HL-60 (cell line): ENCODE results near the gene CEP170.
"Not testable (repeated sequence)": the region's sequence is repeated elsewhere in the genome, so short reads cannot be mapped to it uniquely, and the experiment has no call there.

ENCODE experiments used
- POLR2AphosphoS5 ChIP-seq: IDR thresholded peaks from 2 replicates; pipeline ENCODE4 v1.6.1; 2012; ENCODE audit warnings: low read depth
- TF ChIP-seq, protein P1 (sequence below): IDR thresholded peaks from one replicate; pipeline ENCODE4 v1.5.1; 2011; ENCODE audit warnings: low read length, control low read depth, inconsistent platforms; ENCODE audit not compliant: insufficient read depth
- TF ChIP-seq, protein P2 (sequence below): IDR thresholded peaks from 2 replicates; pipeline ENCODE4 v1.6.1; 2012; ENCODE audit warnings: low read depth; ENCODE audit not compliant: insufficient replicate concordance

DNA sequence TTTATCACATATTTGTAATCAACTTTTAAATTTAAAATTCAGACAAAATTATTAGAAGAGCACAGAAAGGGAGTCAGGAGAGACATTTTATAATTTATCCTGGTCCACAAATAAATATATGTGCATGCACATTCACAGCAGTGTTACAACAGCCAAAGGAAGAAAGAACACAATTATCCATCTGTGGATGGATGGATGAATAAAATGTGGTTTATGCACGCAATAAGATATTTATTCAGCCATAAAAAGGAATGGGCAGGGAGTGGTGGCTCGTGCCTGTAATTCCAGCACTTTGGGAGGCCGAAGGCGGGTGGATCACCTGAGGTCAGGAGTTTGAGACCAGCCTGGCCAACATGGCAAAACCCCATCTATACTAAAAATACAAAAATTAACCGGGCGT is 77.3 kb downstream of the CEP170 start:
- TF ChIP-seq POLR2AphosphoS5: not testable (repeated sequence)
- TF ChIP-seq, protein P1, sequence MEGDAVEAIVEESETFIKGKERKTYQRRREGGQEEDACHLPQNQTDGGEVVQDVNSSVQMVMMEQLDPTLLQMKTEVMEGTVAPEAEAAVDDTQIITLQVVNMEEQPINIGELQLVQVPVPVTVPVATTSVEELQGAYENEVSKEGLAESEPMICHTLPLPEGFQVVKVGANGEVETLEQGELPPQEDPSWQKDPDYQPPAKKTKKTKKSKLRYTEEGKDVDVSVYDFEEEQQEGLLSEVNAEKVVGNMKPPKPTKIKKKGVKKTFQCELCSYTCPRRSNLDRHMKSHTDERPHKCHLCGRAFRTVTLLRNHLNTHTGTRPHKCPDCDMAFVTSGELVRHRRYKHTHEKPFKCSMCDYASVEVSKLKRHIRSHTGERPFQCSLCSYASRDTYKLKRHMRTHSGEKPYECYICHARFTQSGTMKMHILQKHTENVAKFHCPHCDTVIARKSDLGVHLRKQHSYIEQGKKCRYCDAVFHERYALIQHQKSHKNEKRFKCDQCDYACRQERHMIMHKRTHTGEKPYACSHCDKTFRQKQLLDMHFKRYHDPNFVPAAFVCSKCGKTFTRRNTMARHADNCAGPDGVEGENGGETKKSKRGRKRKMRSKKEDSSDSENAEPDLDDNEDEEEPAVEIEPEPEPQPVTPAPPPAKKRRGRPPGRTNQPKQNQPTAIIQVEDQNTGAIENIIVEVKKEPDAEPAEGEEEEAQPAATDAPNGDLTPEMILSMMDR: not testable (repeated sequence)
- TF ChIP-seq, protein P2, sequence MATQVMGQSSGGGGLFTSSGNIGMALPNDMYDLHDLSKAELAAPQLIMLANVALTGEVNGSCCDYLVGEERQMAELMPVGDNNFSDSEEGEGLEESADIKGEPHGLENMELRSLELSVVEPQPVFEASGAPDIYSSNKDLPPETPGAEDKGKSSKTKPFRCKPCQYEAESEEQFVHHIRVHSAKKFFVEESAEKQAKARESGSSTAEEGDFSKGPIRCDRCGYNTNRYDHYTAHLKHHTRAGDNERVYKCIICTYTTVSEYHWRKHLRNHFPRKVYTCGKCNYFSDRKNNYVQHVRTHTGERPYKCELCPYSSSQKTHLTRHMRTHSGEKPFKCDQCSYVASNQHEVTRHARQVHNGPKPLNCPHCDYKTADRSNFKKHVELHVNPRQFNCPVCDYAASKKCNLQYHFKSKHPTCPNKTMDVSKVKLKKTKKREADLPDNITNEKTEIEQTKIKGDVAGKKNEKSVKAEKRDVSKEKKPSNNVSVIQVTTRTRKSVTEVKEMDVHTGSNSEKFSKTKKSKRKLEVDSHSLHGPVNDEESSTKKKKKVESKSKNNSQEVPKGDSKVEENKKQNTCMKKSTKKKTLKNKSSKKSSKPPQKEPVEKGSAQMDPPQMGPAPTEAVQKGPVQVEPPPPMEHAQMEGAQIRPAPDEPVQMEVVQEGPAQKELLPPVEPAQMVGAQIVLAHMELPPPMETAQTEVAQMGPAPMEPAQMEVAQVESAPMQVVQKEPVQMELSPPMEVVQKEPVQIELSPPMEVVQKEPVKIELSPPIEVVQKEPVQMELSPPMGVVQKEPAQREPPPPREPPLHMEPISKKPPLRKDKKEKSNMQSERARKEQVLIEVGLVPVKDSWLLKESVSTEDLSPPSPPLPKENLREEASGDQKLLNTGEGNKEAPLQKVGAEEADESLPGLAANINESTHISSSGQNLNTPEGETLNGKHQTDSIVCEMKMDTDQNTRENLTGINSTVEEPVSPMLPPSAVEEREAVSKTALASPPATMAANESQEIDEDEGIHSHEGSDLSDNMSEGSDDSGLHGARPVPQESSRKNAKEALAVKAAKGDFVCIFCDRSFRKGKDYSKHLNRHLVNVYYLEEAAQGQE: not testable (repeated sequence)
